ENCODE measurements around the gene ZDHHC18.
A peak's percentile ranks its signal among the peaks of the same experiment; 100 is the strongest.

ZDHHC18 gene

DNA sequence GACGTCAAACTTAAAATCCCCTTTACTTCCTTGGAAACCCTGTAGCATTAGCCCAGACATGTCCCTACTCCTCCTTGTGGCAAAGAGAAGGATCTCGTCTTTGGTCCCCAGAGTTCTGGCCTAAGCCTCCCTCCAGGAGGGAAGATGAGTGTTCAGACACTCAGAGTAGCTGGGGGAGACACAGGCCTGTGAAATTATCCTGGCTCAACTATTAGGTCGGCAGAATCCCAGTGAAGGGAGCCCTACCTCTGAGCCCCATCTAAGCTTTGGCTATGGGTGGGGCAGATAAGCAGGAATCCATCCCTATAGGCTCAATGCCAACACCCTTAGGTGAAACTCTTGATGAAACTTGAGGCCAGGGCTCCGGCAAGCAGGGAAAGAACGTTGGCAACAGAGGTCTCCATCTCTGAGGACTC, 34.8 kb downstream of the ZDHHC18 start:
- no peak for ATAC-seq
- TF ChIP-seq OSR1 (CRISPR knock-in tag; IDR thresholded peaks at IDR 0.05), result no peak
- TF ChIP-seq, protein P1, sequence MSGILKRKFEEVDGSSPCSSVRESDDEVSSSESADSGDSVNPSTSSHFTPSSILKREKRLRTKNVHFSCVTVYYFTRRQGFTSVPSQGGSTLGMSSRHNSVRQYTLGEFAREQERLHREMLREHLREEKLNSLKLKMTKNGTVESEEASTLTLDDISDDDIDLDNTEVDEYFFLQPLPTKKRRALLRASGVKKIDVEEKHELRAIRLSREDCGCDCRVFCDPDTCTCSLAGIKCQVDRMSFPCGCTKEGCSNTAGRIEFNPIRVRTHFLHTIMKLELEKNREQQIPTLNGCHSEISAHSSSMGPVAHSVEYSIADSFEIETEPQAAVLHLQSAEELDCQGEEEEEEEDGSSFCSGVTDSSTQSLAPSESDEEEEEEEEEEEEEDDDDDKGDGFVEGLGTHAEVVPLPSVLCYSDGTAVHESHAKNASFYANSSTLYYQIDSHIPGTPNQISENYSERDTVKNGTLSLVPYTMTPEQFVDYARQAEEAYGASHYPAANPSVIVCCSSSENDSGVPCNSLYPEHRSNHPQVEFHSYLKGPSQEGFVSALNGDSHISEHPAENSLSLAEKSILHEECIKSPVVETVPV (CRISPR knock-in tag; IDR thresholded peaks at IDR 0.05), result no peak
- peak; percentile 69 for TF ChIP-seq ZFP3 (CRISPR knock-in tag; IDR thresholded peaks at IDR 0.05)

DNA sequence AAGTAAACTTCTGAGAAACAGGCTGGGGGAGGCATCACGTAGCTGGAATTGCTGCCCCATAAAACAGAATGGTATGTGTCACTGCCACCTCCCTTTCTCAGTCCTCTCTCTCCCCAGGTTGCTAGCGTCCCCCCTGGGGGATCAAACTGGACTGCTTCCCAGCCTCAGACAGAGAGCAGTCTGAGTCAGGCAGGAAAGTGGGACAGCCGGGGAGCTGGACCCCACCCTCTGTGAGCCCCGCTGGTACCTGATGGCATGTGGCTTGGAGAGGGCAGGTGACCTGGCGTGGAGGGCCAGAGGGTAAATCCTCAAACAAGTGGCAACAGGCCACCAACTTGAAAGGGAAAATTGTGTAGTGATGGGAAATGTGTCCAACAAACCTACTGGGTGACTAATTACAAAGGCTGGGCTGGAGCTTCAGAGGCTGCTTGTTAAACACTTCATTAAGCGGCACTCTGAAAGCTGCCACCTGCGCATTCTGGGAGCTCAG, 35.4 kb downstream of the ZDHHC18 start:
- TF ChIP-seq ZNF565 (CRISPR knock-in tag; conservative IDR thresholded peaks at IDR 0.05; ENCODE audit: low read depth) (no peak), ZC3H10 (CRISPR knock-in tag; IDR thresholded peaks at IDR 0.05) (no peak), ZNF8 (CRISPR knock-in tag; IDR thresholded peaks at IDR 0.05) (no peak), ARNTL (CRISPR knock-in tag; IDR thresholded peaks at IDR 0.05; ENCODE audit: borderline replicate concordance, low read depth) (no peak), ZFP3 (CRISPR knock-in tag; IDR thresholded peaks at IDR 0.05) (no peak)
- TF ChIP-seq, protein P2, sequence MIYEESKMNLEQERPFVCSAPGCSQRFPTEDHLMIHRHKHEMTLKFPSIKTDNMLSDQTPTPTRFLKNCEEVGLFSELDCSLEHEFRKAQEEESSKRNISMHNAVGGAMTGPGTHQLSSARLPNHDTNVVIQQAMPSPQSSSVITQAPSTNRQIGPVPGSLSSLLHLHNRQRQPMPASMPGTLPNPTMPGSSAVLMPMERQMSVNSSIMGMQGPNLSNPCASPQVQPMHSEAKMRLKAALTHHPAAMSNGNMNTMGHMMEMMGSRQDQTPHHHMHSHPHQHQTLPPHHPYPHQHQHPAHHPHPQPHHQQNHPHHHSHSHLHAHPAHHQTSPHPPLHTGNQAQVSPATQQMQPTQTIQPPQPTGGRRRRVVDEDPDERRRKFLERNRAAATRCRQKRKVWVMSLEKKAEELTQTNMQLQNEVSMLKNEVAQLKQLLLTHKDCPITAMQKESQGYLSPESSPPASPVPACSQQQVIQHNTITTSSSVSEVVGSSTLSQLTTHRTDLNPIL (CRISPR knock-in tag; IDR thresholded peaks at IDR 0.05; ENCODE audit: low read depth), result no peak
- ATAC-seq, result no peak

DNA sequence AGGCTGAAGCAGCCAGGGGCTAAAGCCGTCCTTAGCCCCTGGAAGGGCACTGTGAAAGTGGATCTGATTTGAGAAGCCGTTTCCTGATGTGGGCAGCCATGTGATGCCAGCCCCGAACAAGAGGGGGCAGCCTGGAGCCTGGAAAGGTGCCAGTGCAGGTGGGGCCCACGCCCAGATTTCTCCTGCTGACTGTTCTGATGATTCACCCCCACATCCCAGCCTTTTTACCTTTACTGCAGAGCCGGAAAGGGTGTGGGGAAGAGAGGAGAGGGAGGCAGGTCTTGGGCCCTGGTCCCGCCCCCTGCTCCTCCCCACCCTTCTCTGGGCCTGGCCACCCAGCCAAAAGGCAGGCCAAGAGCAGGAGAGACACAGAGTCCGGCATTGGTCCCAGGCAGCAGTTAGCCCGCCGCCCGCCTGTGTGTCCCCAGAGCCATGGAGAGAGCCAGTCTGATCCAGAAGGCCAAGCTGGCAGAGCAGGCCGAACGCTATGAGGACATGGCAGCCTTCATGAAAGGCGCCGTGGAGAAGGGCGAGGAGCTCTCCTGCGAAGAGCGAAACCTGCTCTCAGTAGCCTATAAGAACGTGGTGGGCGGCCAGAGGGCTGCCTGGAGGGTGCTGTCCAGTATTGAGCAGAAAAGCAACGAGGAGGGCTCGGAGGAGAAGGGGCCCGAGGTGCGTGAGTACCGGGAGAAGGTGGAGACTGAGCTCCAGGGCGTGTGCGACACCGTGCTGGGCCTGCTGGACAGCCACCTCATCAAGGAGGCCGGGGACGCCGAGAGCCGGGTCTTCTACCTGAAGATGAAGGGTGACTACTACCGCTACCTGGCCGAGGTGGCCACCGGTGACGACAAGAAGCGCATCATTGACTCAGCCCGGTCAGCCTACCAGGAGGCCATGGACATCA, 36.5 kb downstream of the ZDHHC18 start, which contains the start of gene SFN:
SFN (plus strand) TSS at position 369 of the 904 bp plus-strand sequence; CDS start at position 433, 64 bp downstream.
- no peak for ATAC-seq
- TF ChIP-seq ISL1 (CRISPR knock-in tag; IDR thresholded peaks at IDR 0.05), result no peak
- no peak for TF ChIP-seq ZFP3 (CRISPR knock-in tag; IDR thresholded peaks at IDR 0.05)
- TF ChIP-seq SNAI2 (CRISPR knock-in tag; IDR thresholded peaks at IDR 0.05), result no peak
- no peak for TF ChIP-seq ZNF565 (CRISPR knock-in tag; conservative IDR thresholded peaks at IDR 0.05; ENCODE audit: low read depth)
- TF ChIP-seq ZNF8 (CRISPR knock-in tag; IDR thresholded peaks at IDR 0.05), result no peak
- TF ChIP-seq, protein P3, sequence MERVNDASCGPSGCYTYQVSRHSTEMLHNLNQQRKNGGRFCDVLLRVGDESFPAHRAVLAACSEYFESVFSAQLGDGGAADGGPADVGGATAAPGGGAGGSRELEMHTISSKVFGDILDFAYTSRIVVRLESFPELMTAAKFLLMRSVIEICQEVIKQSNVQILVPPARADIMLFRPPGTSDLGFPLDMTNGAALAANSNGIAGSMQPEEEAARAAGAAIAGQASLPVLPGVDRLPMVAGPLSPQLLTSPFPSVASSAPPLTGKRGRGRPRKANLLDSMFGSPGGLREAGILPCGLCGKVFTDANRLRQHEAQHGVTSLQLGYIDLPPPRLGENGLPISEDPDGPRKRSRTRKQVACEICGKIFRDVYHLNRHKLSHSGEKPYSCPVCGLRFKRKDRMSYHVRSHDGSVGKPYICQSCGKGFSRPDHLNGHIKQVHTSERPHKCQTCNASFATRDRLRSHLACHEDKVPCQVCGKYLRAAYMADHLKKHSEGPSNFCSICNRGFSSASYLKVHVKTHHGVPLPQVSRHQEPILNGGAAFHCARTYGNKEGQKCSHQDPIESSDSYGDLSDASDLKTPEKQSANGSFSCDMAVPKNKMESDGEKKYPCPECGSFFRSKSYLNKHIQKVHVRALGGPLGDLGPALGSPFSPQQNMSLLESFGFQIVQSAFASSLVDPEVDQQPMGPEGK (CRISPR knock-in tag; IDR thresholded peaks at IDR 0.05; ENCODE audit: borderline replicate concordance), result no peak

DNA sequence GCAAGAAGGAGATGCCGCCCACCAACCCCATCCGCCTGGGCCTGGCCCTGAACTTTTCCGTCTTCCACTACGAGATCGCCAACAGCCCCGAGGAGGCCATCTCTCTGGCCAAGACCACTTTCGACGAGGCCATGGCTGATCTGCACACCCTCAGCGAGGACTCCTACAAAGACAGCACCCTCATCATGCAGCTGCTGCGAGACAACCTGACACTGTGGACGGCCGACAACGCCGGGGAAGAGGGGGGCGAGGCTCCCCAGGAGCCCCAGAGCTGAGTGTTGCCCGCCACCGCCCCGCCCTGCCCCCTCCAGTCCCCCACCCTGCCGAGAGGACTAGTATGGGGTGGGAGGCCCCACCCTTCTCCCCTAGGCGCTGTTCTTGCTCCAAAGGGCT, 37.2 kb downstream of the ZDHHC18 start:
- no peak for ATAC-seq
- TF ChIP-seq, protein P4, sequence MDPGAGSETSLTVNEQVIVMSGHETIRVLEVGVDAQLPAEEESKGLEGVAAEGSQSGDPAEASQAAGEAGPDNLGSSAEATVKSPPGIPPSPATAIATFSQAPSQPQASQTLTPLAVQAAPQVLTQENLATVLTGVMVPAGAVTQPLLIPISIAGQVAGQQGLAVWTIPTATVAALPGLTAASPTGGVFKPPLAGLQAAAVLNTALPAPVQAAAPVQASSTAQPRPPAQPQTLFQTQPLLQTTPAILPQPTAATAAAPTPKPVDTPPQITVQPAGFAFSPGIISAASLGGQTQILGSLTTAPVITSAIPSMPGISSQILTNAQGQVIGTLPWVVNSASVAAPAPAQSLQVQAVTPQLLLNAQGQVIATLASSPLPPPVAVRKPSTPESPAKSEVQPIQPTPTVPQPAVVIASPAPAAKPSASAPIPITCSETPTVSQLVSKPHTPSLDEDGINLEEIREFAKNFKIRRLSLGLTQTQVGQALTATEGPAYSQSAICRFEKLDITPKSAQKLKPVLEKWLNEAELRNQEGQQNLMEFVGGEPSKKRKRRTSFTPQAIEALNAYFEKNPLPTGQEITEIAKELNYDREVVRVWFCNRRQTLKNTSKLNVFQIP (CRISPR knock-in tag; IDR thresholded peaks at IDR 0.05; ENCODE audit: borderline replicate concordance, low read depth), result no peak
- TF ChIP-seq CSDC2 (CRISPR knock-in tag; IDR thresholded peaks at IDR 0.05) (no peak), GLIS3 (CRISPR knock-in tag; IDR thresholded peaks at IDR 0.05) (no peak), PPARA (CRISPR knock-in tag; IDR thresholded peaks at IDR 0.05; ENCODE audit: borderline replicate concordance) (no peak), ZFP30 (CRISPR knock-in tag; IDR thresholded peaks at IDR 0.05) (no peak), ZNF565 (CRISPR knock-in tag; conservative IDR thresholded peaks at IDR 0.05; ENCODE audit: low read depth) (no peak), ZNF8 (CRISPR knock-in tag; IDR thresholded peaks at IDR 0.05) (no peak), BACH2 (CRISPR knock-in tag; IDR thresholded peaks at IDR 0.05; ENCODE audit: borderline replicate concordance) (no peak), TOX (CRISPR knock-in tag; IDR thresholded peaks at IDR 0.05; ENCODE audit: borderline replicate concordance) (no peak), ZNF70 (CRISPR knock-in tag; IDR thresholded peaks at IDR 0.05) (no peak), ARNTL (CRISPR knock-in tag; IDR thresholded peaks at IDR 0.05; ENCODE audit: borderline replicate concordance, low read depth) (no peak), ZFP3 (CRISPR knock-in tag; IDR thresholded peaks at IDR 0.05) (no peak), ZC3H10 (CRISPR knock-in tag; IDR thresholded peaks at IDR 0.05) (no peak), ESRRG (CRISPR knock-in tag; IDR thresholded peaks at IDR 0.05) (no peak)
- TF ChIP-seq, protein P1 (CRISPR knock-in tag; IDR thresholded peaks at IDR 0.05), result no peak
- TF ChIP-seq, protein P2 (CRISPR knock-in tag; IDR thresholded peaks at IDR 0.05; ENCODE audit: low read depth), result no peak

Data from SK-N-SH treated with all-trans-retinoic acid at 6 μM for 48 hours (cell line).